GM11168 (cell line): ENCODE data around the gene CILP2.

Experiments used
- in situ Hi-C: fragments of 300-500 bp; cut with MboI; formaldehyde crosslinking; loops from one replicate; pipeline ENCODE4 v1.12.0; 2022; ENCODE audit warnings: low sequenced_read_pairs; ENCODE audit not compliant: unreplicated experiment

Gene CILP2

DNA sequence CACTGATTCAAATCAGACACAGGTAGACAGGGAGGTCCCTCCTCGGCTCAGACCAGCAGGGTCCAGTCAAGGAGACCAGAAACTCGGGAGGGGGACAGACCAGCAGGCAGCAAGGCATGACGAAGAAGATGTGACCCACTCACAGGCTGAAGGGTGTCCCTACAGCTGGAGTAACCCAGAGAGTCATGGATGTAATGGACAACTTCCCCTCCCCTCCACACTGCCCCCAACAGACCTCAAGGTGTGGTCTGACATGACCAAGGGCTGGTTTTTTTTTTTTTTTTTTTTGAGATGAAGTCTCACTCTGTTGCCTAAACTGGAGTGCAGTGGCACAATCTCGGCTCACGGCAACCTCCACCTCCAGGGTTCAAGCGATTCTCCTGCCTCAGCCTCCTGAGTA is 46.3 kb downstream of the CILP2 start:
- in situ Hi-C loops, result no loop called here

DNA sequence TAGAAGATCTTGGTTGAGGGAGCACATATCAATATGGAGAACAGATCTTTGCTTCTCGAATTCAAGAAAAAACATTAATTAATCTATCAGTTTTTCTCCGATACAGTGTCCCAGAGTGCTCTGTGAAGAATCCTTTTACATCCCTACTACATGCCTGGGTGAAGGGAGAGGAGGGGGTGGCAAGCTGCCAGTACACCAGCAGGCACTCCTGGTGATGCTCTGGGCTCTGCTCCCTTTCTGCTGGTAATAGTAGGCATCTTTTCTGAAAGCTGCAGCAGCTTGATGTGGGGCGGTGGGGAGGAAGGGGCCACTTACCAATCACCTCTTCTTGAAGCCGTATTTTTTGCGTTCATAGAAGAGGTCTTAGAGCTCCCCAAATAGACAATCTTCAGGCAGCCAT is 49.7 kb downstream of the CILP2 start:
- in situ Hi-C loops, result no loop called here

DNA sequence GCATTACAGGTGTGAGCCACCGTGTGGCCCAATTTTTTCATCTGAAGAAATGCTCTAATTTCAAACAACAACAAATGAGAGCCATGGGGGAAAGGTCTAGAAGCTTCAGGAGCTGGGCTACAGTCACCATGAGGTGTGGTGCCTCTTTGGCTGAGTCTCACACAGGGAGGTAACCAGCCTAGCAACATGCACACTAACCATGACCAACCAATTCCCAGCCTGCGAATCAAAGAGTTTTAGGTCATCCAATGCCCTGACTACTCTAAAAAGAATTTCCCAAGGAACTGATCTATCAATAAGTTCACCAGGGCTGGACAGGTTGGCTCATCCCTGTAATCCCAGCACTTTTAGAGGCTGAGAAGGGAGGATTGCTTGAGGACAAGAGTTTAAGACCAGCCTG is 50.5 kb downstream of the CILP2 start:
- in situ Hi-C loops, result no loop called here

DNA sequence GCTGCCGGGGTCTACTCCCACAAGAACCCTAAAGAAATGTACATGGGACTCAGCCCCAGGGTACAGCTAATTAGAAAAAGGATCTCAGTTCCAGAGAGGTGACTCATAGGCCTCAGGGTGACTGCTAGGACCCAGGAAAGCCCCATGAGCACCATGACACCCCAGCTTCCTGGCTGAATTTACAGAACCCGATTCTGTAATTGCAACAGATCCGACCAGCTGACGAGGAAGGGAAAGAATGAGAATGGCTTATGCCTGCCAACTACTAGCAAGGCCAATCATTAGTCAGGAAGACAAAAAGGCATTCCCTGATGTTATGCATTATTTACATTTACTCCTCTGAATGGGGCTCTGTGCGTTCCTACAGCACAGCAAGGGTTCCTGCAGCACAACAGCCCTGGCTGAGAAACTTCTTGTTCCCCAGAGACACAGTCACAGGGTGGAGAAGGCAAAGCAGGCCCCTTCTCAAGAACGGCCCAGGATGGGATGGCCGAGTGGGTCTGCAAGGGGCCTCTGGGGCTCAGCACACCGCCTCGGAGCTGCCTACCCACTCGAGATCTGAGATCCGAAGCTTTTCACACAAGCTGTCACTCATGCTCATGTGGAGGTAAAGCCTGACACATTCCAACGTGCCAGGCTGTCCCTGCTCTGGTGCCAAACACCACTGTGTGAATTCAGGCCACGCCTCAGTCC is 53.2 kb downstream of the CILP2 start:
- in situ Hi-C loops, result no loop called here

DNA sequence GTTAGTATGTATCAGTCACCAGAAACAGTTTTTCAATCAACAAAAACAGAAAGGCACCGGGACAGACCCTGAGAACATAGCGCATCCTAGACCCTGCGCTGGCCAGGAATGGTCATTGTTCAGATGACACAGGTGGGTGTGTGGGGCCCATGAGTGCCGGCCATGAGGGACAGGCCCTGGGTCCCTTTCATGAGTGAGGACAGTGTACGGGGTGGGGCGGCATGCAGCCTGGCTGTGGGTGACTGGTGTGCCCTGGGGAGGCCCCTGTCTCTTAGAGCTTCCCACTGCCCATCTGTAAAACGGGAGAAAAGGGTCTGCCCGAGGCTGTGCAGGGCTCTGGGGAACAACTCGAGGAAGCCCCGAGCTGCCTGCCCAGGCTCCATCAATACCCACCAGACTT is 54.6 kb downstream of the CILP2 start:
- in situ Hi-C loops, result no loop called here

DNA sequence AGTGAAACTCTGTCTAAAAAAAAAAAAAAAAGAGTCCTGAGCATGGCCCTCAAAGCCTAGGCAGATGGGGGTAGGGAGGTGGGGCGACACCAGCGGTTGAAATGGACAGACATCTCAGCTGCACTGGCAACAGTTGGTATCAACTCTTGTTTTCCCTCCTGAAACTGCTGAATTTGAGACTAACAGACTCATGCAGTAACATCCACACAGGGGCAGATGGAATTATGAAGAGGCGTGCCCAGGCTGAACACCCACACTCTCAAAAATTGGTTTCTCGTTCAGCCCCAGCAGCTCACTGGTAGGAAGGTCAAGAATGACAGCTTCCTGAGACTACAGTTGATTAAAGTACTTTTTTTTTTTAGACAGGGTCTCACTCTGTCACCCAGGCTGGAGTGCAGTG is 56.3 kb downstream of the CILP2 start:
- in situ Hi-C loops, result no loop called here

DNA sequence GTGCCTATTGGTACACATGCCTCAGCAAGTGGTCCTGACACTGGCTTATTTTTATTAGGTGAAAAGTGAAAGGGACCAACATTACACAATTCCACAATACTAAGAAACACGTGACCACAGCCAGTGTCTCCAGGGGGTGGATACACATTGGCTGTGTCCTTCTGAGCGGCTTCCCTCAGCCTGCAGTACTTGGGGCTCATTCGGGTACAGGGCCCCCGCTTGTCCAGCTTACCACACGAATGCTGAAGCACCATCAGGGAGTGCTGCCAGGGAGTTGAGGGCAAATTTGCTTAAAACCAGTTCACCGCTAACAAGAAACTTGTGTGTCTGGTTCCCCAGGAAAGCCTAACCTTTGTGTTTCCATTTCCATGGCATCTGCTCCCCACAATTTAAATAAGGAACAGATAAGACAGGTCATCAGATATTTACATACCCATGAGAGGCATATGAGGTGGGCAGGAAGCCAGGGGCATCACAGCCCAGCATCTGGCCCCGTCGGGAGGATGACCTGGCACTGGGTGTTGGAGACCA is 57.2 kb downstream of the CILP2 start:
- in situ Hi-C loops, result no loop called here
